ENCODE results near the gene FILIP1L. TPM values are rescaled to one million over a fixed set of nuclear protein-coding genes. Genes with fewer than 3 reads are reported as not detected.

The FILIP1L gene
- total and polyA plus RNA-seq, 2 of the 8 experiments (the other 6 are each of a cell fraction or from before 2014, with no cell fraction given), result 0.06 to 0.09 TPM

GRCh38 chr3:99976584-99976983 lies 137.7 kb downstream of the FILIP1L start:
- Histone ChIP-seq H2AFZ (ENCODE audit: low read length) (no peak overlapping the region), H3K27ac (ENCODE audit: low read depth, low read length) (no peak overlapping the region), H3K14ac (ENCODE audit: insufficient read length) (no peak overlapping the region), H2AK5ac (ENCODE audit: low read depth, low read length) (no peak overlapping the region), H2BK5ac (ENCODE audit: low read depth, low read length) (no peak overlapping the region), H3K4me2 (ENCODE audit: insufficient read depth in 1 of 2, low read depth in 2 of 2, low read length in 2 of 2) (no peak overlapping the region), H2BK20ac (ENCODE audit: low read length) (no peak overlapping the region), H4K20me1 (replicated peaks in 1 of 2; ENCODE audit: control insufficient read depth in 1 of 2, insufficient read depth in 2 of 2, low read length in 2 of 2) (no peaks in the 10 kb centered on the region), H3K4me3 (ENCODE audit: extremely low read depth in 1 of 4, insufficient read depth in 2 of 4, low read depth in 3 of 4, low read length in 4 of 4) (no peak overlapping the region), H3K56ac (replicated peaks; ENCODE audit: insufficient read length, low read depth, low read length) (no peak overlapping the region), H4K5ac (ENCODE audit: insufficient read length, low read depth, low read length) (no peak overlapping the region), H3K18ac (ENCODE audit: extremely low read depth, low read length) (no peak overlapping the region), H3K23ac (ENCODE audit: insufficient read length) (no peak overlapping the region), H3K27me3 (replicated peaks in 1 of 4; ENCODE audit: control insufficient read depth in 3 of 4, extremely low read depth in 1 of 4, insufficient read depth in 3 of 4, low read length in 3 of 4) (no peaks in the 10 kb centered on the region), H3K79me1 (ENCODE audit: low read depth, low read length) (no peaks in the 10 kb centered on the region), H2BK15ac (ENCODE audit: low read length) (no peak overlapping the region), H3K9ac (replicated peaks in 1 of 4; ENCODE audit: extremely low read depth in 1 of 4, low read depth in 3 of 4, low read length in 3 of 4) (no peak overlapping the region), H4K91ac (replicated peaks; ENCODE audit: insufficient read length, low read length) (no peak overlapping the region), H3K36me3 (ENCODE audit: control insufficient read depth in 2 of 4, insufficient read depth in 4 of 4, low read length in 3 of 4) (no peaks in the 10 kb centered on the region), H3K4ac (replicated peaks; ENCODE audit: insufficient read length, low read depth, low read length) (no peak overlapping the region), H2BK120ac (replicated peaks; ENCODE audit: low read depth, low read length) (no peak overlapping the region), H2BK12ac (ENCODE audit: low read depth, low read length) (no peak overlapping the region), H3K23me2 (ENCODE audit: low read depth, low read length) (no peaks in the 10 kb centered on the region), H3K9me3 (ENCODE audit: insufficient read depth in 2 of 2, low read depth in 1 of 2, low read length in 1 of 2) (0 out of 4 replicates have a peak, but pooled peaks cover 0 to 3% of the 10 kb centered on the region in 2 experiments), H3K4me1 (replicated peaks in 1 of 4; ENCODE audit: control insufficient read depth in 3 of 4, insufficient read depth in 4 of 4, low read length in 3 of 4) (no peaks in the 10 kb centered on the region), H4K8ac (ENCODE audit: extremely low read depth, insufficient read depth, low read length) (no peak overlapping the region), H3K79me2 (ENCODE audit: control insufficient read depth in 1 of 2, insufficient read depth in 2 of 2, low read length in 2 of 2) (no peaks in the 10 kb centered on the region)
- TF ChIP-seq, protein P1, sequence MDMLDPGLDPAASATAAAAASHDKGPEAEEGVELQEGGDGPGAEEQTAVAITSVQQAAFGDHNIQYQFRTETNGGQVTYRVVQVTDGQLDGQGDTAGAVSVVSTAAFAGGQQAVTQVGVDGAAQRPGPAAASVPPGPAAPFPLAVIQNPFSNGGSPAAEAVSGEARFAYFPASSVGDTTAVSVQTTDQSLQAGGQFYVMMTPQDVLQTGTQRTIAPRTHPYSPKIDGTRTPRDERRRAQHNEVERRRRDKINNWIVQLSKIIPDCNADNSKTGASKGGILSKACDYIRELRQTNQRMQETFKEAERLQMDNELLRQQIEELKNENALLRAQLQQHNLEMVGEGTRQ (IDR thresholded peaks at IDR 0.05; ENCODE audit: low read length), result no peak
- no peak for DNase-seq (ENCODE audit: low read depth in 1 of 2, low spot score in 2 of 2)
- ChIA-PET POLR2A (ENCODE audit: partially characterized antibody) (no interaction called here), CTCF (ENCODE audit: partially characterized antibody) (no interaction called here)
- no peak for FAIRE-seq

All from H1 (cell line).